Loucy (cell line): ENCODE data around the gene NAT8L.

Source experiments
- EZH2phosphoT487 ChIP-seq: fragments of 200-600 bp; IDR thresholded peaks from 2 replicates; pipeline ENCODE4 v1.6.1; 2018; ENCODE audit warnings: antibody characterized with exemption, mild to moderate bottlenecking, moderate library complexity, borderline replicate concordance
- TF ChIP-seq, protein P1 (sequence below): fragments of 200-600 bp; sonication (generic); conservative IDR thresholded peaks from 2 replicates; pipeline ENCODE4 v1.5.1; 2014; ENCODE audit warnings: mild to moderate bottlenecking, antibody characterized with exemption, low read length

DNA sequence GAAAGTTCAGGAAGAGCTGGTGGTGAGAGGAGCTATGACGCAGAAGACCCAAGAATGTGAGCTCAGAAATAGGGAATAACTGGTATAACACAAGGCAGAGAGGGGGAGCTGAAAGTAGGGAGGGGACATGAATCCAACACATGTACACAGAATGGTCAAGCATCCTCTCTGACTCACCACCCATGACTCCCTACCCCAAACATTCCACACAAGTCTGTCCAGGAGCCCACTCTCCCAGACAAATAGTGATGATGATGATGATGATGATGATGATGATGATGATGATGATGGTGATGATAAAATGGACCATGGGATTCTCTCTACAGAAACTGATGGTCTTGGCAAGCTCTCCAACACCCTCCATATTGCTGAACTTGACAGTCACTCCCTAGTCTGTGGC is 46.4 kb downstream of the NAT8L start:
- TF ChIP-seq, protein P1, sequence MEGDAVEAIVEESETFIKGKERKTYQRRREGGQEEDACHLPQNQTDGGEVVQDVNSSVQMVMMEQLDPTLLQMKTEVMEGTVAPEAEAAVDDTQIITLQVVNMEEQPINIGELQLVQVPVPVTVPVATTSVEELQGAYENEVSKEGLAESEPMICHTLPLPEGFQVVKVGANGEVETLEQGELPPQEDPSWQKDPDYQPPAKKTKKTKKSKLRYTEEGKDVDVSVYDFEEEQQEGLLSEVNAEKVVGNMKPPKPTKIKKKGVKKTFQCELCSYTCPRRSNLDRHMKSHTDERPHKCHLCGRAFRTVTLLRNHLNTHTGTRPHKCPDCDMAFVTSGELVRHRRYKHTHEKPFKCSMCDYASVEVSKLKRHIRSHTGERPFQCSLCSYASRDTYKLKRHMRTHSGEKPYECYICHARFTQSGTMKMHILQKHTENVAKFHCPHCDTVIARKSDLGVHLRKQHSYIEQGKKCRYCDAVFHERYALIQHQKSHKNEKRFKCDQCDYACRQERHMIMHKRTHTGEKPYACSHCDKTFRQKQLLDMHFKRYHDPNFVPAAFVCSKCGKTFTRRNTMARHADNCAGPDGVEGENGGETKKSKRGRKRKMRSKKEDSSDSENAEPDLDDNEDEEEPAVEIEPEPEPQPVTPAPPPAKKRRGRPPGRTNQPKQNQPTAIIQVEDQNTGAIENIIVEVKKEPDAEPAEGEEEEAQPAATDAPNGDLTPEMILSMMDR = no peak
- no peak for TF ChIP-seq EZH2phosphoT487
